Right lobe of liver (tissue), 4 donors: ENCODE data around the gene ACACA.

Source experiments
- CTCF ChIP-seq, 4 donors: fragments of 200-600 bp in 3 of 4; fragments of 450-650 bp in 1 of 4; IDR thresholded peaks; one replicate each; pipeline versions ENCODE4 v1.5.1 to v1.8.0; 2016 to 2022; ENCODE audit warnings: antibody characterized with exemption in 4 of 4, mild to moderate bottlenecking in 2 of 4
- POLR2A ChIP-seq: fragments of 450-650 bp; IDR thresholded peaks from one replicate; pipeline ENCODE4 v1.6.1; 2017; ENCODE audit warnings: antibody characterized with exemption, mild to moderate bottlenecking
- donor health status: DM: no; HTN: no; CAD: no.
- donor health status: DM: no; HTN: no; CAD: no.
- donor health status: DM: no; HTN: yes; CAD: no.

- TF ChIP-seq CTCF (IDR thresholded peaks at IDR 0.05) (no peak), POLR2A (no peak)
Measured at GRCh38 chr17:37138571-37139120, 268.0 kb downstream of the ACACA start.
